ENCODE data around the gene UPF1.
"Not testable (repeated sequence)": the region's sequence is repeated elsewhere in the genome, so short reads cannot be mapped to it uniquely, and the experiment has no call there.

Gene UPF1

DNA sequence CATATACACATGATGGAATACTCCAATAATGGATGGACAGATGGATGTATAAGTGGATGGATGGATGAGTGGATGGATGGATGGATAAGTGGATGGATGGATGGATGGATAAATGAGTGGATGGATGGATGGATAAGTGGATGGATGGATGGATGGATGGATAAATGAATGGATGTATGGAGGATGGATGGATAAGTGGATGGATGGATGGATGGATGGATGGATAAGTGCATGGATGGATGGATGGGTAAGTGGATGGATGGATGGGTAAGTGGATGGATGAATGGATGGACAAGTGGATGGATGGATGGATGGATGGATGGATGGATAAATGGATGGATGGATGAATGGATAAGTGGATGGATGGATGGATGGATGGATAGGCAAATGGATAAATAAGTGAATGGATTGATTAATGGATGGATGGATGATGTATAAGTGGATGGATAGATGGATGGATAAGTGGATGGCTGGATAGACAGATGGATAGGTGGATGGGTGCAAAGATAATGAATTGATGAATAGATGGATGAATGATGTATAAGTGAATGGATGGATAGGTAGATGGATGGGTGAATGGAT lies 32.3 kb upstream of the UPF1 start:
- DNase-seq = no peak

DNA sequence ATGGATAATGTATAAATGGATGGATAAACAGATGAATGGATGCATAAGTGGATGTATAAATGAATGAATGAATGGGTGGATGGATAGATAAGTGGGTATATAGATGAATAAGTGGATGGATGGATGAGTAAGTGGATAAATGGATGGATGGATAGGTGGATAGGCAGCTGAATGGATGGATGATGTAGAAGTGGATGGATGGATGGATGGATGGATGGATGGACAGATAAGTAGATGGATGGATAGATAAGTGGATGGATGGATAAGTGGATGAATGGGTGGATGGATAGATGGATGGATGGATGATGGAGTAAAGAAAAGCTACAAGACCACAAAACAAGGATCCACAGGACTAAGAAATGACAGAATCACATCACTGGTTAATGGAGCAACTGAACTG lies 31.7 kb upstream of the UPF1 start:
- DNase-seq = no peak

DNA sequence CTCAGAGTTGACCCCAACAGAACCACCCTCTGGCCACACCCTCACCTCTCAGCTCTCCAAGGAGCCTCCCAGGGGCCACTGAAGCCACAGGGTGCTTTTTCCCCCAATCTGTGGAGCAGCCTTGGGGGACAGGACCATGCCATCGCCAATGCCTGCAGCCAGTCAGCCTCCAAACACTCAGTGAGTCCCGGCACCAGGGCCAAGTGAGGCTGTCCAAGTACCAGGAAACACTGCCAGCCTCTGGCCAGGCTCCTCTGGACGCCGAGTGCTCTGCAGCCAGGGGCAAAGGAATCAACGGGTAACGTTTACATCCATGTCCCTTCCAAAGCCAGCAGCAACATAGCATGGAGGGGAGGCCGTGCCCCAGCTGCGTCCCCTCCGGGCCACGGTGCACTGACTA lies 31.1 kb upstream of the UPF1 start:
- DNase-seq = no peak

DNA sequence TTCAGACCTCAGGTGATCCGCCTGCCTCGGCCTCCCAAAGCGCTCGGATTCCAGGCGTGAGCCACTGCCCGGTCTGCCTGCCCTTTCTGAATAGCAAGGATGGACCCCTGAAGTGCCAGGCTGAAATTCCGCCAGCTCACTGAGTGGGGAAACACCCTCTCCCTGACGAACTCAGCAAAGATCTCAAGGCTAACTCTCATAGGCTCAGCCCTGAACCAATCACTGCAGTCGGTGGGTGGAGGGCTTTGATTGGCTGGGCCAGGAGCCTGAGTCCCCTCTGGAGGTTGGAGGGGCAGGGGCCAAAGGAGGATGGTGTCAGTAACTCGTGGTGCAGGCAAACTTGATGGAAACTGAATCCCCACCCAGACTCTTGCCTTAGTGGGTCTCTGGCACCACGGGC lies 29.4 kb upstream of the UPF1 start:
- no peak for DNase-seq

DNA sequence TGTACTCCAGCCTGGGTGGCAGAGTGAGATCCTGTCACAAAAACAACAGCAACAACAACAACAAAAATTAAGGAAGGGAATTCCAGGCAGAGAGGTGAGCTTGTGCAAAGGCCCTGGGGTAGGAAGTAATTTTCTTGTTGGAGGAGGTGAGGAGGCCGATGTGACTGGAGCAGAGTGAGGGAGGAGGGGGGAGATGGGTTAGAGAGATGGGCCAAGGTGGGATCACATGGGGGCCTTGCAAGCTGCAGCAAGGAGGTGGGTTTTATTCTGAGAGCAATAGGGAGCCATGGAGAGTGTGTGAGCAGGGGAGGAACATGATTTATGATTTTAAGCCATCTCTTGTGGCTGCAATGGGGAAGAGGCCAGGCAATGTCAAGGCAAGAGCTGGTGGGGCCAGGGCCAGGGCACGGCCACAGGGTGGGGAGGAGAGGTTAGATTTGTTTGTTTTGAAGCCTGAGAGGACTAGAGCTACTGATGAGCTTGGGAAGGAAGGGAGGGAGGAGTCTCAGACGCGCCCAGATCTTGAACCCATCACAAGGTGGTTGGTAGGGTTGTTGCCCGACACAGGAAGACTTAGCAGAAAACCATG lies 28.1 kb upstream of the UPF1 start:
- DNase-seq = no peak

DNA sequence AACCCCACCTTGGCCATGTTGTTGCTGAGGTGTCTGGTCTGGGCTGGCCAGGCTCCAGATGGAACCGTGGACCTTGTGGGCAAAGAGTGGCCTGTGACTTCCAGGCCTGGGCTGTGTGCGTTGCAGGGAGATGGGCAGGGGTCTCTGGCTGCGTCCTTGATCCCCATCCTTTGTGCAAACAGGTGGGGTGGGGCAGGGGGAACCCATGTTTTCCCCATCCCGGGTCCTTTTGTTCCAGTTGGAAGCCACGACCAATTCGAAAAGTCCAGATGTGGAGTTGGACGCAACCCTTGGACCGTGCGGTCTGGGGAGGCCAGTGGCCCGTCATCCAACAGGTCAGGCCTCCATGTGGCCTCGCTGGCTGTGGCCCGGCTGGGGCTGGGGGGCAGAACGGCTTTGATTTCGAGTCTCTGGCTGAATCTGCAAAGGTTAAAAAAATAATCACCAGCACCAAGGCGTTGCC lies 27.6 kb upstream of the UPF1 start:
- DNase-seq = no peak

DNA sequence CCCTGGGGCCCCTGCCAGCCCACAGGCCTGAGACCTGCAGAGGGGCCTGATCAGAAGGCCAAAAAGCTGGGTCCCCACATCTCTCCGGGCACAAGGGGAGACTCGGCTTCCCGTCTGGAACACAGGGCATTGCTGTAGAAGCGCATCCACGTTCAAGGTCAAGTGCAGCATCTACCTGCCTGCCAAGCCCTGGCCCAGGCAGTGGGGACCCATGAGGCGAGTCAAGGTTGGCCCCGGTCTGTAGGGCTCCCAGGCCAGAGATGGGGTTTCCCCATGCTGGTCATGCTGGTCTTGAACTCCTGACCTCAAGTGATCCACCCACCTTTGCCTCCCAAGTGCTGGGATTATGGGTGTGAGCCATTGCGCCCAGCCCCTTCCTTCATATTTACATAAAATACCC lies 27.1 kb upstream of the UPF1 start:
- DNase-seq = no peak

DNA sequence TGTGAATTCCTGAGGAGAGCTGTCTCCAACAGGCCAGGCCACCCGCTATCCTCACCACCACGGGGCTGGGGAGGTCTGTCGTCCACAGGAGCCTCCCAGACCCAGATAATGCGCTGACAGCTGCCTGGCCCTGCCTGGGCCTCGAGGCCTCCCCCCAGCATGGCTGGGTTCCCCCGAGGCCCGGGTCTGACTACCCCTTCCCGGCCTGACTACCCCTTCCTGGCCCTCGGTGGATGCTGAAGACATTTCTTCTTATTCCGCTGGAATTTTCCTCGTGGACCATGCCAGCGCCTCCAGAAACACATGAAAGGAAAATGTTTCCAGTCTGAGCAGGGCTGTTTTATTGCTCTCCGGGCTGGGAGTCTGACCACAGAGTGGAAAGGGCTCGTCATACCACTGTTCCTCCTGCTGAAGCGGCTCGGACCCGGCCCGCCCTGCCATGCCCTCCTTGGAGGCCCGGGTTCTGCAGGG lies 23.9 kb upstream of the UPF1 start:
- no peak for DNase-seq

DNA sequence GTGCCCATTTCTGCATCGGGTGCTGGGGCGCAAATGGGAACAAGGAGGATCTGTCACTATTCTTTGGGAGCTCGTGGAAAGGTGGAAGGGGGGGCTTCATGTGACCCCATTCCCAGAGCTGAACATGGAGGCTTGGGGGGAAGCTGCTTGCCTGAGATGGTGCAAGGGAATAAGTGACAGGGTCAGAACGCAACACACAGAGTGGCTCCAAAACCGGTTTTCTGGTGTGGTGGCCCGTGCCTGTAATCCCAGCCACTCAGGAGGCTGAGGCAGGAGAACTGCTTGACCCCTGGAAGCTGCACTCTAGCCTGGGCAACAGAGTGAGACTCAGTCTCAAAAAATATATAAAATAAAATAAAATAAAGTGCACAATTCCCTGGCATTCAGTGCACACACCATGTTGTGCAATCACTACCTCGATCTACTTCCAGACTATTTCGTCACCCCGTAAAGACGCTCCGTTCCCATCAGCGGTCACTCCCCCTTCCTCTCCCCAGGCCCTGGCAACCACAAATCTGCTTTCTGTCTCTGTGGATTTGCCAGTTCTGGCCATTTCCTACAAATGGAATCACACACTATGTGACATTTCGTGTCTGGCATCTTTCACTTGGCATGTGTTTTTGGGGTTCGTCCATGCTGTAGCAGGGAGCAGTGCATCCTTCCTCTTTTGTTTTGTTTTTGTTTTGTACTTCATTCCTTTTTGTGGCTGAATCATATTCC lies 22.4 kb upstream of the UPF1 start:
- peak; percentile 54 for DNase-seq

DNA sequence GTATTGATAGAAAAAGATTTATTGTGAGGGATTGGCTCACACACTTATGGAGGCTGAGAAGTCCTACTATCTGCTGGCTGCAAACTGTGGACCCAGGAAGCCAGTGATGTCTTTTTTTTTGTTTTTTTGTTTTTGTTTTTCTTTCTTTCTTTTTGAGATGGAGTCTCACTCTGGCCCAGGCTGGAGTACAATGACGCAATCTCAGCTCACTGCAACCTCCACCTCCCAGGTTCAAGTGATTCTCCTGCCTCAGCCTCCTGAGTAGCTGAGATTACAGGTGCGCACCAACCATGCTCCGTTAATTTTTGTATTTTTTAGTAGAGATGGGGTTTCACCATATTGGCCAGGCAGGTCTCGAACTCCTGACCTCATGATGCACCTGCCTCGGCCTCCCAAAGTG lies 20.1 kb upstream of the UPF1 start:
- DNase-seq = not testable (repeated sequence)

DNA sequence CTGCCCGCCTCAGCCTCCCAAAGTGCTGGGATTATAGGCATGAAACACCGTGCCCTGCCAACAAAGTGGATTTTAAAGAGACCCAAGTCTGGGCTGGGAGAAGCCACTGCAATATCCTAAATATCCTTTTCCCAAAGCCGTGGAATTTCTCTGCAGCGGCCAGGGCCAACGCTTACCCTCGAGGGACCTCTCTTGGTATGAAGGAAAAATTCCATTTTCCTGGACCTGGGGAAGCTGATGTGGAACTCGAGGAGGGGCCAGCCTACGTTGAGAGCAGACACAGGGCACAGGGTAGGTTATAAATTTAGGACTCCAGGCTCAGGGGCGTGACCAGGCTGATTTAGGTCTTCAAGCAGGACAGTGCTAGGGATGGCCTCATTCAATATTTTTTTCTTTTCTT lies 17.7 kb upstream of the UPF1 start:
- DNase-seq = no peak

DNA sequence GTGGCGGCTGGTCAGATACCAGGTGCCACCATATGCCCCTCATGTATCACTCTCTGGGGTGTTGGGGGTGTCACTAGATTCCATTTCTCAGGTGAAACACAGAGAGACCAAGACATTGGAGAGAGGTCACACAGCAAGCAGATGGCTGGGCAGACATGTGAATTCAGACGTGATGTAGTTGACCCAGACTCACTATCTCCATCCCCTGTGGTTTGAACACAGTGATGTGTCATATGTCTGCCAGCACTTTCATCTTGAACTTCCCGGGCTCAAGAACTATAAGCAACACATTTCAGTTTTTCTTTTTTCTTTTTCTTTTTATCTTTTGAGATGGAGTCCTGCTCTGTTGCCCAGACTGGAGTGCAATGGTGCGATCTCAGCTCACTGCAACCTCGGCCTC lies 16.1 kb upstream of the UPF1 start:
- no peak for DNase-seq

DNA sequence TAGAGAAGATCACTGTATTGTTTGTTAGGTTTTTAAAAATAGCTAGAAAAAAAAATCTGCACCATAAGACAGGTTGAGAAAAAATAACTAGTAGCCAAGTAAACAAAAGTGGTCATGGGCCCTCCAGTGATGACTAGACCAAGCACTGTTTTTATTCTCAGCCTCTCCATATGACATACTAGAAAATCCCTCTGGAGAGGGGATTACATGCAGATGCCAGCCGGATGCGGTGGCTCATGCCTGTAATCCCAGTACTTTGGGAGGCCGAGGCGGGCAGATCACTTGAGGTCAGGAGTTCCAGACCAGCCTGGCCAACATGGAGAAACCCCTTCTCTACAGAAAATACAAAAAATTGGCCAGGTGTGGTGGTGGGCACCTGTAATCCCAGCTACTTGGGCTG lies 15.1 kb upstream of the UPF1 start:
- not testable (repeated sequence) for DNase-seq

DNA sequence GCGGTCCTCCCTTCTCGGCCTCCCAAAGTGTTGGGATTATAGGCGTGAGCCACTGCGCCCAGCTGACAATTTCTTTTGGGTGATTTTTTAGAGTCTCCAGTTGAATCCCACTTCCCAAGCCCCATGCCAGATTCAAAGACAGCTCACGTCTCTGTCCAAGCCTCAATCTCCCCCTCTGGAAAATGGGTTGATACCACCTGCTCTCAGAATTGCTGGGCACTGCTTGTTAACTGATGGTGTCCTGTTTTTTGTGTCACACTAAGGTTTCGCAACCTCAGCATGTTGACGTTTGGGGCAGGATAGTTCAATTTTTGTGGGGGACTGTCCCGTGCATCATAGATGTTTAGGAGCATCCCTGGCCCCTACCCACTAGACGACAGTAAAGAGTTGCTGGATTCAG lies 14.2 kb upstream of the UPF1 start:
- no peak for DNase-seq

DNA sequence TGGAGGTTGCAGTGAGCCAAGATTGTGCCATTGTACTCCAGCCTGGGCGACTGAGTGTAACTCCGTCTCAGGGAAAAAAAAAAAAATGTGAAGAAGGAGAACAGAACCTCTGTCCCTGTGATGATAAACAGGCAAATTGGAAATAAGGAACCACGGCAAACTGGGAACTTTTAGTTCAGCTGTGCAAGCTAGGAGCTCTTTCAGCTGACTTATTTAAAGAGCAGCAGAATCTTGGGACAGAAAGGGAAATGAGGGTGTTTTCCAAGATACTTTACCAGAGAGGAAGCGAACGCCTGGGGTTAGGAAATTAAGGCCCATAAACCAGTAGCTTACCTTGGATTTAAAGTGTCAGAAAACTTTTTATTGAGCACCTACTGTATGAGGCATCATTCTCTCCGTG lies 3.0 kb upstream of the UPF1 start:
- DNase-seq = no peak

DNA sequence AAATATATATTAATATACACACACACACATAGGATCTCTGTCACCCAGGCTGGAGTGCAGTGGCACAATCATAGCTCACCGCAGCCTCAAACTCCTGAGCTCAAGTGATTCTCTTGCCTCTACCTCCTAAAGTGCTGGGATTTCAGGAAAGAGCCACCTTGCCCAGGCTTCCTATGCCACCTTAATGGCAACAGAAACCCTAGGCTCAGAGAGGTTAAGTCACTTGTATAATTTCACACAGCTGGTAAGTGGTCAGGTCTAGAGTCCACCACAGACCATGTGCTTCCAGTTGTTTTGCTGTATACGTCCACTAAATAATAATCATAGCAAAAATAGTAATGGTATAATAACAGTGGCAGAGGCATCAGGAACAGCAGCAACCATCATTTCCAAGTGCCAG lies 1.3 kb upstream of the UPF1 start:
- no peak for DNase-seq

DNA sequence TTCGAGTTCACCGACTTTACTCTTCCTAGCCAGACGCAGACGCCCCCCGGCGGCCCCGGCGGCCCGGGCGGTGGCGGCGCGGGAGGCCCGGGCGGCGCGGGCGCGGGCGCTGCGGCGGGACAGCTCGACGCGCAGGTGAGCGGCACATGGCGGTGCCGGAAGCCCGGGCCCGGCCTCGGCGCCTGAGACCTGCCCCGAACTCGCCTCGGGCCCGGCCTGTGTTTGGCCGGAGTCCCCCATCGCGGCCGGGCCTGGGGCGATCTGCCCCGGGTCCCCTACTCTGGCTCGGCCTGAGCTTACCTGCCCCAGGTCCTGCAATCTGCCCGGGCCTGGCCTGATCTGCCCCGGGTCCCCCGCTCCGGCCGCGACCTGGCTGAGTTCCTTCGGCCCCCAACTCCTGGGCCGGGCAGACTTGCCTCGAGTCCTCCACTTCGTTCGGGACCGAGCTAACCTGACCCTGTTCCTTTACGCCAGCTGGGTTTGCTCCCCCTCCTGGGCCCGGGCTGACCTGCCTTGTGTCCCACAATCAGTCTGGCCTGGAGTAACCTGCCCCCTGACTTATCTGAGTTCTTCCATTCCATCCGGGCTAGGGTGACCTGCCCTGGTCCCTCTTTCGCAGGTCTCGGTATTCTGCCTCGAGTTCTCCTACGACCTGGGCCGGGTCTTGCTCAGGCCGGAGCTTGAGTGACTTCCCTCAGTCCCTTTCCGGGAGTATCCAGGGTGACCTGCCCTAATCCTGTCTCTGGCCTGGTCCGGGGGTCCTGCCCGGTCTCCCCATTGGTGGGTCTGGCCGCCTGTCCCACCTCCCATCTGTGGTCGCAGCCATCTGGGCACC lies 764 bp downstream of the UPF1 start:
- no peak for DNase-seq

DNA sequence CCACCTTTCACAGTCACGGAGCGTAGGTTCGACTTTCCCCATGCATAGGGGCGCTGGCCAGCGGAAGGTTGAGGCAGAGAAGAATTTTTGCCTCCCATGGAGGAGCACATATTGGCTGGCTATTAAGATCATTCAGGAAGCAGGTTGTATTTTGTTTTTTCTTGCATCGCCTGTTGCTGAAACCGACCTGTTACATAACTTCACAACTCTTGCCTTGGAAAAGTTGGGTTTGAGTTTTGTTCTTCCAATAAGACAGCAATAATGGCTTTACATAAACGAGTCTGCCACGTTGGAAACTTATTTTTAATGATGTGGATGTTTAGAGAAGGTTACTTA lies 1.4 kb downstream of the UPF1 start:
- DNase-seq = no peak

DNA sequence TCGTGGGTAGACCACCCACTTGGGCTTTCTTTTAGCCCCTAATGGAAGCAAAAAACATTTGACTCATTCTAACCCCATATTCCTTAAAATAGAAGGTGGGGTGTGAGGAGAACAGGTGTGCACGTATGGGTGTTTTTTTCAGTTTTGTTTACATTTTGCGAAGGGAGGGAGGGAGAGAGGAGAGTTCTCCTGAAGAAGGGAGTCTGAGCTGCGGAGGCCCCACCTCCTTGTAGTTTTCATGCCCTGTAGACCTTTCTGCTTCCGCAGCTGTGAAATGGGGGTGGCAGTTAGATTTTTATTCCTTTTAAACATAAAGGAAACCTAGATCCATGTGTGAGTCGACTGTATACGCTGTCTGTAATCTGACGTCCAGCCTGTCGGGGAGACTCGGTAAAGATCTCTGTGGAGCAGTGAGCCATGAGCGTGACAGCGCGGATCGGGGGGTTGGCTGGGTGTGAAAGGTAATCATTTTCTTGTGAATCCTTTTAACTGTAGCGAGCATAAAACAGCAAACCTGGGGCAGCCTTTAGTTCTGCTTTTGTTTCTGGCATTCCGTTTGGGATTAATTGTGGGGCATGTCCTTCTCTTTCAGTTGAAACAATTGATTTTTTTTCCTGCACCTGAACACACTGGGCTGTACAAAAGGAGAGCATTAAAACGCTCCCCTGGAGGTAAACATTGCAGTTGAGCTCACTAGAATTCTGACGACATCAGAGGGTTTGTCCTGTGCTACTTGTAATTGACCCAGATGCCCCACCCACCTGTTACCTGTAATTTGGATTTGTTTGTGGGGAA lies 2.3 kb downstream of the UPF1 start:
- no peak for DNase-seq

DNA sequence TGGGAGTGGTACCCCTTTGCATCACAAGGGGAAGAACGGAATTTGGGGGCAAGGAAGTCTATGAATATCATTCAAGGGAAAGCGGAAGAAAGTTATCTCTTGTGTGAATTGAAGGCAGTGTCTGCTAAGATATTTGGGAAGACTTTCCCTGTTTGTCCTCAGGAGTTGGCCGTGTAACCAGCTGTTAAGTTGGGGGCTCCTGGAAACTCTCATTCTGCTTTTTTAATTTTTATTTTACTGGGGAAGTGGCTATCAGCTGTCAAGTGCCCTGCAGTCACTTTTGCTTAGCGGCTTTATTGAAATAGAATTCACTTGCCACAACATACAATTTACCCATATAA lies 2.9 kb downstream of the UPF1 start:
- no peak for DNase-seq

DNA sequence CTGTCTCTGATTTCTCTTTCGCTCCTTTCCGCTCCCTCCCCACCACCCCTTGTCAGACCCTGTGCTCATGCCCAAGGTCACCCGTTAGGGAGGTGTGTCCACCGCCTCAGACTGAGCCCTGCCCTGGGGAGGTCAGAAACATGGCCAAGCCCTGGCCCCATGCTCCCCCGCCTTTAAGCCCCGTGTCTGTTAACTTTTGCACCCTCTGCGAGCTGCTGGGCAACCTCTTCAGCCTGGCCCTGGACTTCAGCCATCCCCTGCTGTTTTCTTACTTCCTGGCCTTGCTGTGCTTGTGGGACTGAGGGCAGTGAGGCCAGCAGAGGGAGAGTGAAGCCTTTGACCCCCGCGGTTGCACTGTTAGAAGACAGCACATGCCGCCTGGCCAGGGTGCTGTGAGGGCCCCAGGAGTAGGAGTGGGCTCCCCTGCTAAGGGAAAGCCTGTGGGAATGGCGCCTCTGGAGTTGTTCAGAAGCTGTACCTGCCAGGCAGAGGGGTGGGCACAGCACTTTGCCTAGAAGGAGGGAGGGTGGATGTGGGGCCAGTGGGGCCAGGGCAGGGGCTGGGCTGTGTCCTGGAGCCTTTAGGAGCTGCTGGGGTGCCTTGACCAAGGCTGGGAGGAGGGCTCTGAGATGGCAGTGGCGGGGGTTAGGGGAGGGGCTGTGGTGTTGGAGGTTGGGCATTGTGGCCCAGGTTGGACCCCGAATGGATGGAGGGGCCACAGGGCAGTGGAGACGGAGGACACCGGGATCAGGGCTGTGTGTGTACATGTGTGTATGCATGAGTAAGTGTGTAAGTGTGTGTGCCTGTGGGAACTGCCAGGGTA lies 7.9 kb downstream of the UPF1 start:
- no peak for DNase-seq

Measured in NCI-H226 (cell line).